Astrocyte (in vitro differentiated cells and primary cell): Measurements from ENCODE around the gene COMMD1.

ENCODE experiments used
- EZH2 ChIP-seq: IDR thresholded peaks from 2 replicates; pipeline ENCODE4 v1.6.1; 2012; ENCODE audit warnings: mild to moderate bottlenecking, low read length, inconsistent platforms; ENCODE audit not compliant: insufficient read depth
- TF ChIP-seq, protein P1 (sequence below): IDR thresholded peaks from 2 replicates; pipeline ENCODE4 v1.5.1; 2011; ENCODE audit warnings: low read depth, mild to moderate bottlenecking, inconsistent platforms, low read length, moderate library complexity; ENCODE audit not compliant: insufficient read depth

DNA sequence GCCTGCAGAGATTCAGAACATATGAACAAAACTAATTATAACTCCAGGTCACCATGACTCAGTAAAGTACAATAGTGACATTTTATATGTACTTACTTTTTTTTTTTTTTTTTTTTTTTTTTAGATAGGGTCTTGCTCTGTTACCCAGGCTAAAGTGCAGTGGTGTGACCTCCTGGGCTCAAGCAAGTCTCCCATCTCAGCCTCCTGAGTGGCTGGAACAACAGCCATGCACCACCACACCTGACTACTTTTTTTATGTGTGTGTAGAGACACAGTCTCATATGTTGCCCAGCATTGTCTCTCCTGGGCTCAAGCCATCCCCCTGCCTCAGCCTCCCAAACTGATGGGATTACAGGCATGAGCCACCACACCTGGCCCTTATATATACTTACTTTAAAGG, 159.8 kb downstream of the COMMD1 start:
- TF ChIP-seq, protein P1, sequence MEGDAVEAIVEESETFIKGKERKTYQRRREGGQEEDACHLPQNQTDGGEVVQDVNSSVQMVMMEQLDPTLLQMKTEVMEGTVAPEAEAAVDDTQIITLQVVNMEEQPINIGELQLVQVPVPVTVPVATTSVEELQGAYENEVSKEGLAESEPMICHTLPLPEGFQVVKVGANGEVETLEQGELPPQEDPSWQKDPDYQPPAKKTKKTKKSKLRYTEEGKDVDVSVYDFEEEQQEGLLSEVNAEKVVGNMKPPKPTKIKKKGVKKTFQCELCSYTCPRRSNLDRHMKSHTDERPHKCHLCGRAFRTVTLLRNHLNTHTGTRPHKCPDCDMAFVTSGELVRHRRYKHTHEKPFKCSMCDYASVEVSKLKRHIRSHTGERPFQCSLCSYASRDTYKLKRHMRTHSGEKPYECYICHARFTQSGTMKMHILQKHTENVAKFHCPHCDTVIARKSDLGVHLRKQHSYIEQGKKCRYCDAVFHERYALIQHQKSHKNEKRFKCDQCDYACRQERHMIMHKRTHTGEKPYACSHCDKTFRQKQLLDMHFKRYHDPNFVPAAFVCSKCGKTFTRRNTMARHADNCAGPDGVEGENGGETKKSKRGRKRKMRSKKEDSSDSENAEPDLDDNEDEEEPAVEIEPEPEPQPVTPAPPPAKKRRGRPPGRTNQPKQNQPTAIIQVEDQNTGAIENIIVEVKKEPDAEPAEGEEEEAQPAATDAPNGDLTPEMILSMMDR = no peak
- TF ChIP-seq EZH2 = no peak
